ENCODE data around the gene SH2D1B. TPM values are rescaled to one million over a fixed set of nuclear protein-coding genes. Genes with fewer than 3 reads are reported as not detected.

Gene SH2D1B, protein sequence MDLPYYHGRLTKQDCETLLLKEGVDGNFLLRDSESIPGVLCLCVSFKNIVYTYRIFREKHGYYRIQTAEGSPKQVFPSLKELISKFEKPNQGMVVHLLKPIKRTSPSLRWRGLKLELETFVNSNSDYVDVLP
- not detected in 2 replicates for polyA plus RNA-seq (2012; rRNA removed)
- polyA plus RNA-seq (2012; cell fraction: cytosol; rRNA removed): not detected in 2 replicates
- polyA plus RNA-seq (2012; cell fraction: nucleus; rRNA removed): not detected in 2 replicates

DNA sequence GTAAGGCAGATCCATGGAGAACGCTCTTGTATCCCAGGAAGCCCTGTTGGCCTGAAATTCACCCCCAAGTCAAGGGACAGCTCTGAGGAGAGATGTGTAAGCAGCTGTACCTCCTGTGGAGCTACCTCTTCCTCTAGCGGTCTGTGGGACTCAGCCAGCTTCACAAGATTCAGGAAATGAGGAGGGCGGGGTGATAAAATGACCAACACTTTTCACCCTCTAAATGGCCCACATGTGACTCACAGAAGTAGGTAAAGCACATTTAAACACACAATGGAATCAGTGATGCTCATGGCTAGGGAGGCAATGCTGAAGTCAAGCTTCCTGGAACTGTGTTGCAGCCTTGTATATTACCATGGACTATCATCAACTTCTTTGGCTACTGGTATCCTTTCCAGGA is at the start of gene SH2D1B:
SH2D1B (minus strand) TSS at position 135 of the 400 bp plus-strand sequence; CDS start at position 15, 120 bp downstream.
- 61% methylated on average over 3 of the region's 3 CpGs for WGBS (ENCODE audit: low lambda C conversion rate)
- H3F3A ChIP-seq (replicated peaks; ENCODE audit: insufficient read depth): no peaks in the 10 kb centered on the region
- no peak within 1 kb of the TSS for H3K4me3 ChIP-seq (ENCODE audit: low read depth in 2 of 2, low read length in 1 of 2)
- H4K20me1 ChIP-seq (ENCODE audit: insufficient read depth): no peaks in the 10 kb centered on the region
- no peak within 1 kb of the TSS for H3K4me2 ChIP-seq
- H3K9ac ChIP-seq: no peak within 1 kb of the TSS
- POLR2A ChIA-PET: no interaction called here
- no peaks in the 10 kb centered on the region for H3K9me2 ChIP-seq
- H3K27ac ChIP-seq (ENCODE audit: low read depth in 2 of 2, low read length in 1 of 2): no peak within 1 kb of the TSS
- no peaks in the 10 kb centered on the region for H3K79me2 ChIP-seq (ENCODE audit: insufficient read depth)
- no peak within 1 kb of the TSS for H2AFZ ChIP-seq (ENCODE audit: low read depth)
- no peak for DNase-seq
- no peaks in the 10 kb centered on the region for H3K36me3 ChIP-seq (replicated peaks in 1 of 2; ENCODE audit: control insufficient read depth in 1 of 2, insufficient read depth in 2 of 2, low read length in 1 of 2)
- TF ChIP-seq FOXJ3 (CRISPR knock-in tag; IDR thresholded peaks at IDR 0.05) (no peak), MEF2A (IDR thresholded peaks at IDR 0.05; ENCODE audit: borderline replicate concordance, low read depth) (no peak), NFIC (IDR thresholded peaks at IDR 0.05; ENCODE audit: borderline replicate concordance) (no peak), GABPA (IDR thresholded peaks at IDR 0.05; ENCODE audit: low read depth) (no peak), JUND (IDR thresholded peaks at IDR 0.05) (no peak), FOSL2 (IDR thresholded peaks at IDR 0.05; ENCODE audit: borderline replicate concordance, low read depth) (no peak), TEAD4 (IDR thresholded peaks at IDR 0.05; ENCODE audit: borderline replicate concordance, insufficient read depth) (no peak), EZH2phosphoT487 (IDR thresholded peaks at IDR 0.05; ENCODE audit: borderline replicate concordance, low read depth) (no peak), FOXM1 (IDR thresholded peaks at IDR 0.05; ENCODE audit: low read depth) (no peak), GATA2 (CRISPR knock-in tag; IDR thresholded peaks at IDR 0.05) (no peak), IRF3 (IDR thresholded peaks at IDR 0.05; ENCODE audit: low read depth, low read length) (no peak), RFX5 (IDR thresholded peaks at IDR 0.05; ENCODE audit: low read length) (no peak), MXI1 (IDR thresholded peaks at IDR 0.05; ENCODE audit: low read depth, low read length) (no peak), CHD2 (IDR thresholded peaks at IDR 0.05; ENCODE audit: low read length, partially characterized antibody) (no peak), PBX3 (IDR thresholded peaks at IDR 0.05) (no peak), POLR2AphosphoS5 (IDR thresholded peaks at IDR 0.05; ENCODE audit: low read depth, low read length) (no peak)
- TF ChIP-seq, protein P1, sequence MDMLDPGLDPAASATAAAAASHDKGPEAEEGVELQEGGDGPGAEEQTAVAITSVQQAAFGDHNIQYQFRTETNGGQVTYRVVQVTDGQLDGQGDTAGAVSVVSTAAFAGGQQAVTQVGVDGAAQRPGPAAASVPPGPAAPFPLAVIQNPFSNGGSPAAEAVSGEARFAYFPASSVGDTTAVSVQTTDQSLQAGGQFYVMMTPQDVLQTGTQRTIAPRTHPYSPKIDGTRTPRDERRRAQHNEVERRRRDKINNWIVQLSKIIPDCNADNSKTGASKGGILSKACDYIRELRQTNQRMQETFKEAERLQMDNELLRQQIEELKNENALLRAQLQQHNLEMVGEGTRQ (IDR thresholded peaks at IDR 0.05; ENCODE audit: borderline replicate concordance, low read depth, low read length): no peak
- CTCF ChIA-PET: no interaction called here
- H3K9me3 ChIP-seq: no peaks in the 10 kb centered on the region
- H3K27me3 ChIP-seq (ENCODE audit: insufficient read depth): no peaks in the 10 kb centered on the region; the same call in 1 of the 2 replicates
- H3K4me1 ChIP-seq (ENCODE audit: control insufficient read depth in 1 of 2, insufficient read depth in 2 of 2, low read depth in 1 of 2, low read length in 1 of 2): no peaks in the 10 kb centered on the region

Data from SK-N-SH (cell line).